WTC11 (cell line): ENCODE data around the gene TBCE. TPM values are rescaled to one million over a fixed set of nuclear protein-coding genes. Genes with fewer than 3 reads are reported as not detected.
A peak's percentile ranks its signal among the peaks of the same experiment; 100 is the strongest.

Source experiments
- ATAC-seq: fragments of 200-7000 bp; cut with Tn5 transposase; 2 replicates; pipeline ENCODE4 v1.10.0; 2021; ENCODE audit warnings: mild to moderate bottlenecking, moderate library complexity
- CTCF ChIA-PET: fragments of 300-600 bp; sonication (Branson Sonifier 250); formaldehyde crosslinking; loops from one replicate; lab custom pipeline; 2021; ENCODE audit warnings: antibody characterized with exemption; lab: Charles Lee
- POLR2A ChIA-PET: fragments of 350-600 bp; sonication (Branson Sonifier 250); formaldehyde crosslinking; loops from one replicate; lab custom pipeline; 2021; ENCODE audit warnings: antibody characterized with exemption; lab: Charles Lee
- DNase-seq: peaks from one replicate; pipeline ENCODE4 v3.0.0; 2021; ENCODE audit warnings: low spot score
- H3K27ac Mint-ChIP-seq: 2 replicates; pipeline ENCODE4 v1.8.0; 2021; ENCODE audit warnings: mixed read lengths
- H3K27me3 Mint-ChIP-seq: 2 replicates; pipeline ENCODE4 v1.8.0; 2021; ENCODE audit warnings: low read depth, mild to moderate bottlenecking, moderate library complexity, mixed read lengths
- H3K36me3 Mint-ChIP-seq: 2 replicates; pipeline ENCODE4 v1.8.0; 2021; ENCODE audit warnings: mixed read lengths
- H3K4me1 Mint-ChIP-seq: 2 replicates; pipeline ENCODE4 v1.8.0; 2022; ENCODE audit warnings: mixed read lengths
- H3K4me3 Mint-ChIP-seq: 2 replicates; pipeline ENCODE4 v1.8.0; 2021; ENCODE audit warnings: mild to moderate bottlenecking, moderate library complexity, mixed read lengths
- H3K9me3 Mint-ChIP-seq: 2 replicates; pipeline ENCODE4 v1.8.0; 2021; ENCODE audit warnings: mixed read lengths
- ATF1 ChIP-seq: sonication (generic); formaldehyde crosslinking; IDR thresholded peaks from 2 replicates; pipeline ENCODE4 v1.8.1; 2023; ENCODE audit warnings: mild to moderate bottlenecking, moderate library complexity, missing genetic modification reagents
- ATF3 ChIP-seq: sonication (generic); formaldehyde crosslinking; conservative IDR thresholded peaks from 2 replicates; pipeline ENCODE4 v1.8.1; 2022; ENCODE audit warnings: mild to moderate bottlenecking, missing genetic modification reagents
- ELF4 ChIP-seq: sonication (generic); formaldehyde crosslinking; IDR thresholded peaks from 2 replicates; pipeline ENCODE4 v1.8.1; 2022; ENCODE audit warnings: low read depth, mild to moderate bottlenecking, moderate library complexity, missing genetic modification reagents
- FOXJ3 ChIP-seq: sonication (generic); formaldehyde crosslinking; IDR thresholded peaks from 2 replicates; pipeline ENCODE4 v1.9.0; 2021; ENCODE audit warnings: missing genetic modification reagents, mild to moderate bottlenecking, borderline replicate concordance
- GRHL2 ChIP-seq: fragments of 250-450 bp; sonication (Bioruptor Pico); IDR thresholded peaks from 2 replicates; pipeline ENCODE4 v1.8.0; 2022; ENCODE audit warnings: mild to moderate bottlenecking, moderate library complexity; ENCODE audit not compliant: insufficient replicate concordance, severe bottlenecking
- HMGXB4 ChIP-seq: sonication (generic); formaldehyde crosslinking; IDR thresholded peaks from 2 replicates; pipeline ENCODE4 v1.8.1; 2023; ENCODE audit warnings: mild to moderate bottlenecking, moderate library complexity, missing genetic modification reagents
- NR1H2 ChIP-seq: sonication (generic); formaldehyde crosslinking; IDR thresholded peaks from 2 replicates; pipeline ENCODE4 v1.9.0; 2021; ENCODE audit warnings: mild to moderate bottlenecking, moderate library complexity, missing genetic modification reagents
- SMAD4 ChIP-seq: sonication (generic); formaldehyde crosslinking; IDR thresholded peaks from 2 replicates; pipeline ENCODE4 v1.8.0; 2022; ENCODE audit warnings: mild to moderate bottlenecking, missing genetic modification reagents
- SOX15 ChIP-seq: fragments of 250-450 bp; sonication (Bioruptor Pico); IDR thresholded peaks from 2 replicates; pipeline ENCODE4 v1.9.0; 2021; ENCODE audit warnings: mild to moderate bottlenecking
- TCF7 ChIP-seq: sonication (generic); formaldehyde crosslinking; IDR thresholded peaks from 2 replicates; pipeline ENCODE4 v1.8.0; 2022; ENCODE audit warnings: mild to moderate bottlenecking, low read depth, missing genetic modification reagents, moderate library complexity
- ZNF219 ChIP-seq: sonication (generic); formaldehyde crosslinking; IDR thresholded peaks from 2 replicates; pipeline ENCODE4 v1.8.0; 2023; ENCODE audit warnings: missing genetic modification reagents, mild to moderate bottlenecking, borderline replicate concordance
- ZNF423 ChIP-seq: fragments of 250-450 bp; sonication (Bioruptor Pico); IDR thresholded peaks from 2 replicates; pipeline ENCODE4 v2.1.2; 2022; ENCODE audit warnings: mild to moderate bottlenecking, moderate library complexity
- ZSCAN18 ChIP-seq: fragments of 250-450 bp; sonication (Bioruptor Pico); IDR thresholded peaks from 2 replicates; pipeline ENCODE4 v2.1.2; 2022; ENCODE audit warnings: mild to moderate bottlenecking, moderate library complexity
- total RNA-seq: library from RNA; stranded (reverse); gene quantifications from 3 replicates; pipeline ENCODE4 v1.2.3, GENCODE V29; 2021
- TF ChIP-seq, protein P1 (sequence below): sonication (generic); formaldehyde crosslinking; IDR thresholded peaks from 2 replicates; pipeline ENCODE4 v1.8.0; 2022; ENCODE audit warnings: mild to moderate bottlenecking, missing genetic modification reagents
- TF ChIP-seq, protein P2 (sequence below): sonication (generic); formaldehyde crosslinking; IDR thresholded peaks from 2 replicates; pipeline ENCODE4 v1.8.0; 2022; ENCODE audit warnings: mild to moderate bottlenecking, missing genetic modification reagents
- TF ChIP-seq, protein P3 (sequence below): fragments of 200-600 bp; IDR thresholded peaks from 2 replicates; pipeline ENCODE4 v1.8.0; 2022; ENCODE audit warnings: antibody characterized with exemption
- TF ChIP-seq, protein P4 (sequence below): sonication (generic); formaldehyde crosslinking; IDR thresholded peaks from 2 replicates; pipeline ENCODE4 v1.8.1; 2022; ENCODE audit warnings: mild to moderate bottlenecking, missing genetic modification reagents, moderate library complexity, borderline replicate concordance
- TF ChIP-seq, protein P5 (sequence below): fragments of 250-450 bp; sonication (Bioruptor Pico); IDR thresholded peaks from 2 replicates; pipeline ENCODE4 v1.9.0; 2021; ENCODE audit warnings: mild to moderate bottlenecking
- TF ChIP-seq, protein P6 (sequence below): sonication (generic); formaldehyde crosslinking; IDR thresholded peaks from 2 replicates; pipeline ENCODE4 v1.8.1; 2023; ENCODE audit warnings: mild to moderate bottlenecking, missing genetic modification reagents

TBCE gene
- total RNA-seq, 1 experiment from 2014 or later: 34.8 TPM

- Mint-ChIP-seq H3K9me3 (no peaks in the 10 kb centered on the region), H3K27me3 (no peaks in the 10 kb centered on the region), H3K36me3 (peaks cover 25% of the 10 kb centered on the region), H3K27ac (peak overlapping the region; percentile 61; the same call in 1 of the 2 replicates), H3K4me3 (no peak overlapping the region), H3K4me1 (peaks cover 12% of the 10 kb centered on the region)
- TF ChIP-seq, protein P1, sequence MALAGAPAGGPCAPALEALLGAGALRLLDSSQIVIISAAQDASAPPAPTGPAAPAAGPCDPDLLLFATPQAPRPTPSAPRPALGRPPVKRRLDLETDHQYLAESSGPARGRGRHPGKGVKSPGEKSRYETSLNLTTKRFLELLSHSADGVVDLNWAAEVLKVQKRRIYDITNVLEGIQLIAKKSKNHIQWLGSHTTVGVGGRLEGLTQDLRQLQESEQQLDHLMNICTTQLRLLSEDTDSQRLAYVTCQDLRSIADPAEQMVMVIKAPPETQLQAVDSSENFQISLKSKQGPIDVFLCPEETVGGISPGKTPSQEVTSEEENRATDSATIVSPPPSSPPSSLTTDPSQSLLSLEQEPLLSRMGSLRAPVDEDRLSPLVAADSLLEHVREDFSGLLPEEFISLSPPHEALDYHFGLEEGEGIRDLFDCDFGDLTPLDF (CRISPR knock-in tag): no peak
- TF ChIP-seq ATF3 (CRISPR knock-in tag) (no peak), SMAD4 (no peak), ELF4 (CRISPR knock-in tag) (no peak), ZSCAN18 (no peak), HMGXB4 (no peak), NR1H2 (no peak), SOX15 (no peak), TCF7 (no peak), ZNF219 (CRISPR knock-in tag) (no peak), ZNF423 (no peak), FOXJ3 (CRISPR knock-in tag) (no peak), GRHL2 (CRISPR knock-in tag) (no peak), ATF1 (no peak)
- TF ChIP-seq, protein P2, sequence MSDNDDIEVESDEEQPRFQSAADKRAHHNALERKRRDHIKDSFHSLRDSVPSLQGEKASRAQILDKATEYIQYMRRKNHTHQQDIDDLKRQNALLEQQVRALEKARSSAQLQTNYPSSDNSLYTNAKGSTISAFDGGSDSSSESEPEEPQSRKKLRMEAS (CRISPR knock-in tag): no peak
- TF ChIP-seq, protein P3, sequence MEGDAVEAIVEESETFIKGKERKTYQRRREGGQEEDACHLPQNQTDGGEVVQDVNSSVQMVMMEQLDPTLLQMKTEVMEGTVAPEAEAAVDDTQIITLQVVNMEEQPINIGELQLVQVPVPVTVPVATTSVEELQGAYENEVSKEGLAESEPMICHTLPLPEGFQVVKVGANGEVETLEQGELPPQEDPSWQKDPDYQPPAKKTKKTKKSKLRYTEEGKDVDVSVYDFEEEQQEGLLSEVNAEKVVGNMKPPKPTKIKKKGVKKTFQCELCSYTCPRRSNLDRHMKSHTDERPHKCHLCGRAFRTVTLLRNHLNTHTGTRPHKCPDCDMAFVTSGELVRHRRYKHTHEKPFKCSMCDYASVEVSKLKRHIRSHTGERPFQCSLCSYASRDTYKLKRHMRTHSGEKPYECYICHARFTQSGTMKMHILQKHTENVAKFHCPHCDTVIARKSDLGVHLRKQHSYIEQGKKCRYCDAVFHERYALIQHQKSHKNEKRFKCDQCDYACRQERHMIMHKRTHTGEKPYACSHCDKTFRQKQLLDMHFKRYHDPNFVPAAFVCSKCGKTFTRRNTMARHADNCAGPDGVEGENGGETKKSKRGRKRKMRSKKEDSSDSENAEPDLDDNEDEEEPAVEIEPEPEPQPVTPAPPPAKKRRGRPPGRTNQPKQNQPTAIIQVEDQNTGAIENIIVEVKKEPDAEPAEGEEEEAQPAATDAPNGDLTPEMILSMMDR: no peak
- TF ChIP-seq, protein P4, sequence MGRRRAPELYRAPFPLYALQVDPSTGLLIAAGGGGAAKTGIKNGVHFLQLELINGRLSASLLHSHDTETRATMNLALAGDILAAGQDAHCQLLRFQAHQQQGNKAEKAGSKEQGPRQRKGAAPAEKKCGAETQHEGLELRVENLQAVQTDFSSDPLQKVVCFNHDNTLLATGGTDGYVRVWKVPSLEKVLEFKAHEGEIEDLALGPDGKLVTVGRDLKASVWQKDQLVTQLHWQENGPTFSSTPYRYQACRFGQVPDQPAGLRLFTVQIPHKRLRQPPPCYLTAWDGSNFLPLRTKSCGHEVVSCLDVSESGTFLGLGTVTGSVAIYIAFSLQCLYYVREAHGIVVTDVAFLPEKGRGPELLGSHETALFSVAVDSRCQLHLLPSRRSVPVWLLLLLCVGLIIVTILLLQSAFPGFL (CRISPR knock-in tag): no peak
- TF ChIP-seq, protein P5, sequence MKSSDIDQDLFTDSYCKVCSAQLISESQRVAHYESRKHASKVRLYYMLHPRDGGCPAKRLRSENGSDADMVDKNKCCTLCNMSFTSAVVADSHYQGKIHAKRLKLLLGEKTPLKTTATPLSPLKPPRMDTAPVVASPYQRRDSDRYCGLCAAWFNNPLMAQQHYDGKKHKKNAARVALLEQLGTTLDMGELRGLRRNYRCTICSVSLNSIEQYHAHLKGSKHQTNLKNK (CRISPR knock-in tag): no peak
- TF ChIP-seq, protein P6, sequence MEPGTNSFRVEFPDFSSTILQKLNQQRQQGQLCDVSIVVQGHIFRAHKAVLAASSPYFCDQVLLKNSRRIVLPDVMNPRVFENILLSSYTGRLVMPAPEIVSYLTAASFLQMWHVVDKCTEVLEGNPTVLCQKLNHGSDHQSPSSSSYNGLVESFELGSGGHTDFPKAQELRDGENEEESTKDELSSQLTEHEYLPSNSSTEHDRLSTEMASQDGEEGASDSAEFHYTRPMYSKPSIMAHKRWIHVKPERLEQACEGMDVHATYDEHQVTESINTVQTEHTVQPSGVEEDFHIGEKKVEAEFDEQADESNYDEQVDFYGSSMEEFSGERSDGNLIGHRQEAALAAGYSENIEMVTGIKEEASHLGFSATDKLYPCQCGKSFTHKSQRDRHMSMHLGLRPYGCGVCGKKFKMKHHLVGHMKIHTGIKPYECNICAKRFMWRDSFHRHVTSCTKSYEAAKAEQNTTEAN (CRISPR knock-in tag): no peak
- ATAC-seq: no peak
- no peak for DNase-seq
- ChIA-PET CTCF (interaction anchor here (0.7 kb wide), 1 partner anchor 84 kb away, joined by 3 read pairs; no protein-coding TSS in a partner anchor), POLR2A (no interaction called here)
Measured at GRCh38 chr1:235331401-235331800, 35.8 kb upstream of the TBCE start.
